ENCODE results near the gene ARHGEF19. TPM values are rescaled to one million over a fixed set of nuclear protein-coding genes. Genes with fewer than 3 reads are reported as not detected.

The ARHGEF19 gene
- total and polyA plus RNA-seq, 2 of the 13 experiments (the other 11 are each of a cell fraction or from before 2014, with no cell fraction given): 1.7 to 1.8 TPM

- TF ChIP-seq ZNF775 (CRISPR knock-in tag; IDR thresholded peaks at IDR 0.05; ENCODE audit: borderline replicate concordance) (no peak), ZBTB10 (CRISPR knock-in tag; IDR thresholded peaks at IDR 0.05; ENCODE audit: borderline replicate concordance) (no peak), ZSCAN21 (CRISPR knock-in tag; IDR thresholded peaks at IDR 0.05; ENCODE audit: borderline replicate concordance) (no peak), NFRKB (IDR thresholded peaks at IDR 0.05) (no peak), MXD3 (CRISPR knock-in tag; IDR thresholded peaks at IDR 0.05) (no peak; the same call in none of the 2 replicates), MTA1 (CRISPR knock-in tag; IDR thresholded peaks at IDR 0.05; ENCODE audit: borderline replicate concordance) (no peak), RAD21 (CRISPR knock-in tag; IDR thresholded peaks at IDR 0.05) (no peak), NBN (conservative IDR thresholded peaks at IDR 0.05) (no peak), HIC2 (CRISPR knock-in tag; IDR thresholded peaks at IDR 0.05; ENCODE audit: low read depth) (0 out of 2 replicates have a peak, but pooled peaks have one; percentile 32), SNAPC2 (CRISPR knock-in tag; IDR thresholded peaks at IDR 0.05) (no peak), CBFB (CRISPR knock-in tag; IDR thresholded peaks at IDR 0.05) (no peak), SSRP1 (CRISPR knock-in tag; IDR thresholded peaks at IDR 0.05) (no peak), HOXA3 (CRISPR knock-in tag; IDR thresholded peaks at IDR 0.05) (peak; percentile 42; the same call in 1 of the 2 replicates), CCAR2 (optimal IDR thresholded peaks at IDR 0.05; ENCODE audit: low read depth, low read length) (no peak), ARID4A (CRISPR knock-in tag; IDR thresholded peaks at IDR 0.05; ENCODE audit: borderline replicate concordance) (no peak), TOE1 (CRISPR knock-in tag; IDR thresholded peaks at IDR 0.05) (no peak), KDM5A (IDR thresholded peaks at IDR 0.05; ENCODE audit: borderline replicate concordance, low read length) (no peak), ZBTB38 (CRISPR knock-in tag; IDR thresholded peaks at IDR 0.05) (no peak), IKZF1 (IDR thresholded peaks at IDR 0.05) (no peak)
These were observed 36.6 kb downstream of the ARHGEF19 start (continued) for GRCh38 chr1:16175610-16176553.

Data from HepG2 (cell line).